GM10266 (cell line): ENCODE data around the gene ARHGAP35.
"Not testable (repeated sequence)": the region's sequence is repeated elsewhere in the genome, so short reads cannot be mapped to it uniquely, and the experiment has no call there.

Source experiments
- DNase-seq: peaks from one replicate; pipeline ENCODE4 v3.0.0; 2012; ENCODE audit errors: extremely low spot score
- TF ChIP-seq, protein P1 (sequence below): IDR thresholded peaks from 2 replicates; pipeline ENCODE4 v1.5.1; 2012; ENCODE audit warnings: mild to moderate bottlenecking, low read depth; ENCODE audit not compliant: control insufficient read depth, insufficient read depth; ENCODE audit errors: missing control alignments

Gene ARHGAP35

GRCh38 chr19:46878613-46879375 is 18.0 kb downstream of the ARHGAP35 start:
- no peak for DNase-seq
- TF ChIP-seq, protein P1, sequence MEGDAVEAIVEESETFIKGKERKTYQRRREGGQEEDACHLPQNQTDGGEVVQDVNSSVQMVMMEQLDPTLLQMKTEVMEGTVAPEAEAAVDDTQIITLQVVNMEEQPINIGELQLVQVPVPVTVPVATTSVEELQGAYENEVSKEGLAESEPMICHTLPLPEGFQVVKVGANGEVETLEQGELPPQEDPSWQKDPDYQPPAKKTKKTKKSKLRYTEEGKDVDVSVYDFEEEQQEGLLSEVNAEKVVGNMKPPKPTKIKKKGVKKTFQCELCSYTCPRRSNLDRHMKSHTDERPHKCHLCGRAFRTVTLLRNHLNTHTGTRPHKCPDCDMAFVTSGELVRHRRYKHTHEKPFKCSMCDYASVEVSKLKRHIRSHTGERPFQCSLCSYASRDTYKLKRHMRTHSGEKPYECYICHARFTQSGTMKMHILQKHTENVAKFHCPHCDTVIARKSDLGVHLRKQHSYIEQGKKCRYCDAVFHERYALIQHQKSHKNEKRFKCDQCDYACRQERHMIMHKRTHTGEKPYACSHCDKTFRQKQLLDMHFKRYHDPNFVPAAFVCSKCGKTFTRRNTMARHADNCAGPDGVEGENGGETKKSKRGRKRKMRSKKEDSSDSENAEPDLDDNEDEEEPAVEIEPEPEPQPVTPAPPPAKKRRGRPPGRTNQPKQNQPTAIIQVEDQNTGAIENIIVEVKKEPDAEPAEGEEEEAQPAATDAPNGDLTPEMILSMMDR, result no peak

- DNase-seq, result no peak
- TF ChIP-seq, protein P1, result no peak
These were observed 19.6 kb downstream of the ARHGAP35 start for GRCh38 chr19:46880431-46880830.

GRCh38 chr19:46881092-46881491 is 20.3 kb downstream of the ARHGAP35 start:
- TF ChIP-seq, protein P1, result no peak

DNA sequence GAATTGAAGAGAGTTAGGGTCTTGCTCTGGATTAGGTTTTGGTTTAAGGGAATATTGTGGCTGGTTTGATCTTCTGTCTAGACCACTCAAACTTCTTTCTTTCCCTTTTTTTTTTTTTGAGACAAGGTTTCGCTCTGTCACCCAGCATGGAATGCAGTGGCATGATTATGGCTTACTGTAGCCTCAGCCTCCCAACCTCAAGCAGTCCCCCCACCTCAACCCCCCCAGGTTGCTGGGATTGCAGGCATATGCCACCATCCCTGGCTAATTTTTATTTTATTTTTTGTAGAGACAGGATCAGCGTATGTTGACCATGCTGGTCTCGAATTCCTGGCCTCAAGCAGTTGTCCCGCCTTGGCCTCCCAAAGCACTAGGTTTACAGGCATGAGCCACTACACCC is 21.2 kb downstream of the ARHGAP35 start:
- TF ChIP-seq, protein P1, result no peak
- DNase-seq, result no peak

More at GRCh38 chr19:46881092-46881491, 20.3 kb downstream of the ARHGAP35 start:
- DNase-seq, result no peak

DNA sequence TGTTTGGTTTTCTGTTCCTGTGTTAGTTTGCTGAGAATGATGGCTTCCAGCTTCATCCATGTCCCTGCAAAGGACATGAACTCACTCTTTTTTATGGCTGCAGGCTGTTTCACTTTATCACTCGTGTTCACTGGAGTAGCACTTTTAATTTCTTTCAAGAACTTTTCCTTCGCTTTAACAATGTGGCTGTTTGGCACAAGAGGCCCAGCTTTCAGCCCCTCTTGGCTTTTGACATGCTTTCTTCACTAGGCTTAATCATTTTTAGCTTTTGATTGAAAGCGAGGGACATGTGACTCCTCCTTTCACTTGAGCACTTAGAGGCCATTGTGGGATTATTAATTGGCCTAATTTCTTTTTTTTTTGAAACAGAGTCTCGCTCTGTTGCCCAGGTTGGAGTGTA is 22.0 kb downstream of the ARHGAP35 start:
- DNase-seq, result not testable (repeated sequence)

DNA sequence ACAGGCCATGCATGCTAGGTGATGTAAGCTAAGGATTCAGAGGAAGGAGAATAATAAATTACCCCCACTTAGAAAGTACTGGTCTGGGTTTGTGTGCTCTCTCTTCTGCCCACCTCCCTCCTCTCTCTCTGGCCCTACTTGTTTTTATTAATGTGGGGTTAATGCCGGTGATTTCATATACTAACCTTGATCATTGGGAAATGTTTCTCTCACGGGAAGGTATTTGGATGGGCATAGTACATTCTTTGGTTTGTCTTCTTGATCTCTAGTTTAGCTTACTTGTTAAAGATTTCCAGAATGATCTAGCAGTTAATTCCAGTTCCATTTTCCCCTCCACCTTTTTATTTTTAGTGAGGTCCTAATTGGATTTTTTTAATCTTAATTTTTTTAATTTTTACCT is 24.6 kb downstream of the ARHGAP35 start:
- DNase-seq, result no peak
- TF ChIP-seq, protein P1, result no peak

DNA sequence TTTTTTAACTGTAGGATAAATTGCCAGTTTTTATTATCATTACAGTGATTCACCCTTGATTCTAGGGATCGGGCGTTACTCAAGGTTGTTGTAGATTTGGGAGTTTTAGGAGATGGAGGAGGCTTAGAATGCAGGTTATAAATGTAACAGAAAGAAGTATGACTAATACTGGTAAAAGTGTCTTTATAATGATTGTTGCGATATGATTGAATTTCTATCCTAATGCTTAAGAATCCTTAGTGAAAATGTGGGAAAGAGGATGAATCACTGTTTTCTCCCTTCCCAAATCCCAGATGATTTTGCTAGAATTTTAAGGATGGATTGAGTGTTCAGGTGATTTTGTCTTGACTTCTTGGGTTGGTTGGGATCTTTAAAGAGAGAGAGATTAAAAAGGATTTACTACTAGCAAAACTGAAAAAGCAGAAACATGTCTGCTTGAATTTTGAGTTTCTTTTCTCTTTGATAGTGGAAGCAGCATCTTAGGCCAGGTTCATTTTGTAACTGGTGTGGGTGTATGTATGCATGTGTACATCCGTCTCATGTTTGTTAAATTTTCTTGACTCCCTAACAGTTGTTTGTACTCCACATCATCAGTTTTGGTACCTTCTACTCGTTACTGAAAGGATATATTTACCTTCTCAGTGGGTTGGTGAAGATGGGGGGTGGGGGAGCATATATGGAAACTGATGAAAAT is 25.9 kb downstream of the ARHGAP35 start:
- TF ChIP-seq, protein P1, result no peak
- DNase-seq, result peak; percentile 23
